AG20443 (cell line): ENCODE data around the gene PZP.
"Not testable (repeated sequence)": the region's sequence is repeated elsewhere in the genome, so short reads cannot be mapped to it uniquely, and the experiment has no call there.

Source experiments
- DNase-seq: peaks from one replicate; pipeline ENCODE4 v3.0.0; 2012; ENCODE audit warnings: low spot score, mixed read lengths

Gene PZP

GRCh38 chr12:9208229-9208628 lies at the start of gene PZP:
Gene PZP (minus strand): TSS chr12:9208395. CDS start chr12:9208341, 54 bp downstream.
- no peak for DNase-seq

- DNase-seq = no peak
Observed at GRCh38 chr12:9256758-9257405, 48.7 kb upstream of the PZP start.

DNA sequence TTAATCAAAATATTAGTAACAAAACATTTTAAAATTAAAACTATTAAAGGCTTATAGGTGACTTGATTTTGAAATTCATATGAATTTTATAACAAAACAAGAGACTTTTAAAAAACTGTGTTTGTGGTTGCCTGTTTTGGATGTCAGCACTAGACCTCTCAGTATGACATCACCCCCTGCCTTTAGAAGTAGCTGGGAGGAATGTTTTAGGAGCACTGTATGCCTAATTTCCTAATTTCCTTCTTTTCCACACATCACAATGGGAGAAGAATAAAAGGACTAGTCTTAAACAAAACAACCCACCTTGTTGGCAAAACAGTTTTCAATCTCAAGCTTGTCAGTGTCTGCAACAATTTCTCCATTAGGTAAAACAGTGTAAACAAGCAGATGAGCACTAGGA lies 48.1 kb upstream of the PZP start:
- no peak for DNase-seq

DNA sequence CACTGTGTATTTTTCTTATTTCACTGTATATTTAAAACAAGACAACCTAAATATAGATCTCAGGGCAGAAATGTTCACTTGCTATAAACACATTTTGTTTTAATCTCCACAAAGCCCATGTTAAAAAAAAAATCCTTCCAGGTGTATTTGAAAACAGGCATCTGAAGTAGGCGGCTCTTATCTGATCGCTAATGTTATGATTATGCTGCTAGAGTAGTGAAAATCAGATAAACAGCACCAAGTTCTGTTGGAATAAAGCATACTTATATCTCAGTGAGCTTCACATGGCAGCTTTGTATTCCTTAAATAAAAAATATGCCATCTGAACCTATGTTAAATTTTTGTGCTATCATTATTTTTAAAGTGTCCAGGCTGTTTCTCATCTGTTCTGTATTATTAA lies 47.6 kb upstream of the PZP start:
- no peak for DNase-seq

DNA sequence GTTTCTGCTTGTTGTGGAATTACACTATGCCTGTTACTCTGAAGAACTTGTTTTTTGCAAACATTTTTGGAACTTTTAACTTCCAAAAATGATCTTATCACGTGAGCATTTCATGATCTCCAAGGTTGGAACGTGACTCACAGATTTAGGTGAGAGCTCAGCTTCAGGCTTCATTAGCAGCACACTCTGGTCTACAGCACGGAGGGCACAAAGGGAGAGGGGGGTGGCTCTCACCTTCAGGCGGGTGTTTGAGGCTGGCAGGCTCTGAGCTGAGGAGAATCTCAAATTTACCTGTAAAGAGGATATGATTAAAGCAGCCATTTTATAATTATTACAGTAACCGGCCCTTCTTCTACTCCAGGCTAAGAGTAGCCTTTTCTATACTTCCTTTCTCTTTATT lies 45.3 kb upstream of the PZP start:
- no peak for DNase-seq

- DNase-seq = not testable (repeated sequence)
Observed at GRCh38 chr12:9252791-9253190, 44.6 kb upstream of the PZP start.

- no peak for DNase-seq
Observed at GRCh38 chr12:9252256-9252655, 44.1 kb upstream of the PZP start.

GRCh38 chr12:9248435-9248834 lies 40.2 kb upstream of the PZP start:
- DNase-seq = no peak

DNA sequence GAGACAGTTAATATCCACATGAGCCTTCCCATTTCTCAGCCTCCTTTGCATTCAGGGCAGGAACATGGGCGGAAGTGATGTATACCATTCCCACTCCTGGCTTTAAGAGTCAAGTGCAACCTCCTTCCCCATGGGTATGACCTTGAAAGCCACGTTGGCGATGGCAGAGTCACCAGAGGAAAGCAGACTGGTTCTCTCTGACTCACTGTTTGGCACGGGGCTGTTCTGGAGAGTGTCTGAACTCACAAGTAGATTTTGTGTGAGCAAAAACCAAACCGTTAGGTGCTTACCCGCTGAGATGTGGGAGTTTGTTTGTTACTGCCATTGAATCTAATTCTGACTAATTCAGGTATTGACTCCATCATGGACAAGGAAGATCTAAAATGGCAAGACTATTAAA lies 36.7 kb upstream of the PZP start:
- no peak for DNase-seq

DNA sequence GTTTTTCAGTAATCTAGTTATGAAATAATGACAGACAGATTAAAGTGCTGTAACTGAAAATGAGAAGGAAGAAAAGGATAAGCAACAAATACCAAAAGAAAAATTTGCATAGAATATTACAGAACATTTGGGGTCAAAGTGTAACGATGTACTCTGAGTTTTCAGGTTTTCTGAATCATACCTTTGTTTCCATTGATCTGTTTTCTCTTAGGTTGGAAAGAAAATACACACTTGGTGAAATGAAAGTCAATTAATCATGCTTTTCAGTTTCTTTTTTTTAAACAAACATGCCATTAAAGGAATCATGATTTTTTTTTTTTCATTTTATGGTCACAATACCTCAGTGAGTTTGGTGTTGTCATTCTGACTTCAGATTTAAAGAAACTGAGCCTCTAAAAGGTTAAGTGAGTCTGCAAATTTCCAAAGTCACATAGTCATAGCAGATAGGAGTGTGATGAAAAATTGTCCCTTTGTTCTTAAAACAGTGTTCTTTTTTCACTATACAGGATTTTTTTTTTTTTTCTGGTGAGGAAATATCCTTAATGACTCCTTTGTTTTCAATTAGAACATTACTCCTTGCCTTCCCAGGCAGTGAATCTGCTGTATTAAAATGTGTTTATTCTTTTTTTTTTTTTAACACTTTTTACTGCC lies 35.9 kb upstream of the PZP start:
- DNase-seq = no peak

DNA sequence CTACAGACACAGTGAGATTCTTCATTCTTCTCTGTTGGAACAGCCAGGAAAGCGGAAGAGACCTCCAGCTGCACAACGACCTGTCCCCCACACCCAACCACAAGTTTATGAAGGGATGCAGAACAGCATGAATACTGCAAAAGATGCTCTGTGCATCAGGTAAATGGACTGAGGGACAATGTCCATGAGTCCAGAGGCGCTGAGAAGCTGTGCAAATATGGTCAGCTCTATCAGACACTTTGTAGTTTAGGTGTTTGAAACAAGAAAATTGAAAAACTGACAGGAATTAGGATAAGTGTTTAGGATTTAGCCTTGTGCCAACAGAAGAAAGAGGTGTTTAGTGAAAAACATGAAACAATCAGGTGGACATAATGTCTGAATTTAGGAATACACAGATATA lies 33.1 kb upstream of the PZP start:
- no peak for DNase-seq

DNA sequence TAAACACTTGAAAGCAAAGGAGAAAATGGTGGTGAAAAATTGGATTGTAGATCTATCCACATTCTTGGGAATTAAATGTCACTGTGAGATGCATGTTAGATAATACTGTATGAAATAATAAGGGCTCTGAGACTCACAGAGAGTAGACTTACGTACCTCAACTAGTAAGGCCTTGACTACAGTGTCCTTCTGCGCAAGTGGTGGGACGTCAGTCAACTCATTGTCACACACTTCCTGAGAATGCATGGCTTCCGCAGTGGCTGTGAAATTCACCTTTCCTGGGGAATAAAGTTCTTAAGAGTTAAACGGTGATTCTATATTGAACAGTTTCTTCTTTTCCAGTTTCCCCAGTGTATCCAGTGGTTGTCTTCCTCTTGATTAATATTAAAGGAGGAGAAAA lies 32.6 kb upstream of the PZP start:
- no peak for DNase-seq

DNA sequence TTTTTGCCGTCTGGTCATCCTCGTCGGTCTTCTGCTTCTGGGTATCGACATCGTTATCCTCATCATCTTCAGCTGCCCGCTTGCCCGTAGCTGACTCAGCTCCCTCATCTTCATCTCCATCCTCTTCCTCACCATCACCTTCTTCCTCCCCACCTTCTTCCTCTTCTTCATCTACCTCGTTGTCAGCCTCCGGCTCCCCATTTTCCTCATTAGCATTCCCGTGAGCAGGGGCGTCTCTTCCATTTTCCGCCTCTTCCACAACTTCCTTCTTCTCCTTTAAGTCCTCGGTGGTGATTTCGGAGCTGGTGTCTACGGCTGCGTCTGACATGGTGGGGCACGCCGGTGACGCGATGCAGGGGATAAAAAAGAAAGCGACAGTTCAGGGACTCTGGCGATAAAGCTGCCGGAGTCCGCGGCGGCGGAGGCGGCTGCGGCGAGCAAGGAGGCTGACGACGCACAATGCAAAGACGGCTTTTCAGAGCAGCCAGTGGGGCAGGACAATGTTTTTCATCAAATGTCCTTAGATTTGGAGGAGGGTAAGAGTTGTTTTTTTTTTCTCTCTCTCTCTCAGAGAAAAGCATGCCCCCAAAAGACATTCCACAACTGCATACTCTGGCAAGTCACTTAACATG lies 31.9 kb upstream of the PZP start:
- DNase-seq = not testable (repeated sequence)

DNA sequence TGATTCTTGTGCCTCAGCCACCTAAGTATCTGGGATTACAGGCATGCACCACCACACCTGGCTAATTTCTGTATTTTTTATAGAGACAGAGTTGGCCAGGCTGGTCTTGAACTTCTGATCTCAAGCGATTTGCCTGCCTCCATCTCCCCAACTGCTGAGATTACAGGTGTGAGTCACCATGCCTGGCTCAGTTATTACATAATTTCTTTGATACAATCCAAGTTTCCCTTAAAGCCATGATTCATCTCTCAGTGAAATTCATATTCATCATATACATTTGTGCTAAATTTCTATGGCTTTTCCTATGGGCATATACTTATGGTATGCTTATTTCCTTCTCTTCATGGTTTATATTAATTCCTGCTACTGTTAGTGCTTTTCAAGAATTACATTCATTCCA lies 29.1 kb upstream of the PZP start:
- no peak for DNase-seq

GRCh38 chr12:9235519-9235918 lies 27.3 kb upstream of the PZP start:
- no peak for DNase-seq

DNA sequence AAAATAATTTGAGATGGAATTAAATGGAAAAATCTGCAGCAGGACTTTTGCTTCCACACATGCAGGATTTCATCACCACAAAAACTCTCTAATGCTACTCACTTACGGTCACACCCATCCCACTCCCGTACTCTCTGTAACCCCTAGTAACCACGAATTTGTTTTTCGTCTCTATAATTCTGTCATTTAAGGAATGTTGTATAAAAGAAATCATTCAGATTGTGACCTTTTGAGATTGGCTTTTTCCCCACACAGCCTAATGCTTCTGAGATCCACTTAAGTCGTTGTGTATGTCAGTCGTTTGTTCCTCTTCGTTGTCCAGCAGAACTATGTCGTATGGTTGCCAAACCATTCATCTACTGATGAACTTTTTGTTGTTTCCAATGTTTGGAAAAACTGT lies 19.8 kb upstream of the PZP start:
- no peak for DNase-seq

DNA sequence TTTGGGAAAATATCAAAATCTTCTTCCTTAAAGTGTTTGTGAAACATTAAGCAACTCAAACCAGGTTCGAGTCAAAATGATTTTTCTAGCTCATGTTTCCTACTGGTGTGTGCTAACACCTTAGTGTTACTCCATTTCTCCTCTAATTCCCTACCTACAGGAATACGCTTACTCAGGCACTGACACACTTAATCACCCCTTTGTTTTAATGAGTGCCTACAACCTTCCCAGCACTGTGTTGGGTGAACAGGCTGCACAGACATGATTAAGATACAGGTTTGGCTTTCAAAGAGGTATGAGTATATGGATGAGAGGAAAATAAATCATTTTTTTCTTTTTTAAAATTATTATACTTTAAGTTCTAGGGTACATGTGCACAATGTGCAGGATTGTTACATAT lies 15.6 kb upstream of the PZP start:
- DNase-seq = no peak

DNA sequence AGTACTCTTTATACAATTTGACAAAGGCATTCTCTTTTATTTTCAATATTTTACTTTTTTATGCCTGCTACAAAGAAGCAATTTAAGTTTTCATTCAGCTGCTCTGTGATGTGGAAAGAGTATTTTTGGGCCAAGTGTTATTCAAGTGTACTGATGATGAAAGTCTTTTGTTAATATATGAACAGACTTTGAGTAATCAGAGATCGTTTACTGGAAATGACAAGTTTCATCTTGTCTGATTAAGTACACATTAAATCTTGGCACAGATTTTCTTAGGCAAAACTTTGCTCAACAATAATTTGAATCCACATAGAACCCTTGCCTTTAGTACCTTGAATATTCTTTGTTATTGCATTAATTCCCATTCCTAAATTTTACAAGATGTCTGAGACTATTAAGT lies 13.3 kb upstream of the PZP start:
- no peak for DNase-seq

GRCh38 chr12:9221011-9221410 lies 12.8 kb upstream of the PZP start:
- not testable (repeated sequence) for DNase-seq

DNA sequence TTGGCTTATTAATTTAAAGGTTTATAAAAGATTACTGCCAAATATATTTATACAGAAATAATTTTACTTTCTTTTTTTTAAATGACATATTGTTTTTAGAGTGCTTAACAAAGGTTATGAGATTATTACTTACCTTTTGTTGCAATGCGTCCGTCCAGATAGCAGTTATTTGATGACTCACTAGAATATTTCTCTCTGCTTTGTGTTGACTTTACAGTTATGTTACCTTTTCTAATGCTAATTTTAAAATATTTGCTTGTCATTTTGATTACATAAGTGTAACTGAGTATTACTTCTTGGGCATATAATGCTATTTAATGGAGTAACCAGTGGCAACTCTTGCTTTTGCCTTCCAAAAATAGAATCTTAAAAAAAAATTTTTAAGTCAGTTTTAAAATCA lies 6.3 kb upstream of the PZP start:
- no peak for DNase-seq

DNA sequence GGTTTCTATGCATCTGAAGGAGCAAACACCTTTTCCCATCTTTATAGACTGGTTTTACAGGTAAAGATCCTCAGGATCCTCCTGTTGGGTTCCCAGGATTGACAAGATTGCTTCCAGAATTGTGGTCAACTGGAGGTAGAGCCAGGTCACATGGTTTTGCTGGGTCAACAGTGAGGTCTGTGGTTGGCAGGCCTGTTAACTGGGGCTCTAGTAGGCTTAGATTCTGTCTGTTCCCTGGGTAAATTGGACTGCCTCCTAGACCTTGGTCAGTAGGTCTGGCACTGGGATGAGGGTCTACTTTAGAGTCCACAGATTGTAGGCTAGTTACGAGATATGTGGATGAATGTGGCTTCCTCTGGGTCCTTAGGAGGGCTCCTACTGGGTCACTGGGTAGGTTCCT lies 3.5 kb upstream of the PZP start:
- DNase-seq = no peak

DNA sequence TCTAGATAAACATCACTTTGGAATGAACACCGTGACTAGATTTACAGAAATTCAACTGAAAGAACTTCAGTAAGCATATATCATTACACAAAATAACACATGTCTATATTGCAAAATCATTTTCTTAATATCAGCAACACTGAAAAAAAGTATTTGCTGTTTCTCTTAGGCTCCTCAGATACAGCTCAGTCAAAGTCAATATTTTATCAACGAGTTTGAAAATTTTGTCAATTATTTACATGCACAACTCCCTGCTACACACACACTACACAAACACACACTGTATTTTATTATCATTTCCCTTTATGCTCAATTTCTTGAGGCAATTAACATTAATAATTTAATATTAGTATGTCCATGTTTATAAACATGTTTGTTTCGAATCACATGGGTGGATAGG lies 3.8 kb downstream of the PZP start:
- DNase-seq = no peak

GRCh38 chr12:9198012-9198411 lies 10.2 kb downstream of the PZP start:
- DNase-seq = no peak

- DNase-seq = no peak
Observed at GRCh38 chr12:9184276-9184675, 23.9 kb downstream of the PZP start.
